CD4-positive, alpha-beta T cell treated with Interleukin-1 beta for 1 hour (primary cell): ENCODE results near the gene RCCD1.
"Not testable (repeated sequence)": the region's sequence is repeated elsewhere in the genome, so short reads cannot be mapped to it uniquely, and the experiment has no call there.

Experiments used
- DNase-seq, 2 donors: peaks; one replicate each; pipeline ENCODE4 v3.0.0-alpha.2; 2020 to 2022

RCCD1 gene

DNA sequence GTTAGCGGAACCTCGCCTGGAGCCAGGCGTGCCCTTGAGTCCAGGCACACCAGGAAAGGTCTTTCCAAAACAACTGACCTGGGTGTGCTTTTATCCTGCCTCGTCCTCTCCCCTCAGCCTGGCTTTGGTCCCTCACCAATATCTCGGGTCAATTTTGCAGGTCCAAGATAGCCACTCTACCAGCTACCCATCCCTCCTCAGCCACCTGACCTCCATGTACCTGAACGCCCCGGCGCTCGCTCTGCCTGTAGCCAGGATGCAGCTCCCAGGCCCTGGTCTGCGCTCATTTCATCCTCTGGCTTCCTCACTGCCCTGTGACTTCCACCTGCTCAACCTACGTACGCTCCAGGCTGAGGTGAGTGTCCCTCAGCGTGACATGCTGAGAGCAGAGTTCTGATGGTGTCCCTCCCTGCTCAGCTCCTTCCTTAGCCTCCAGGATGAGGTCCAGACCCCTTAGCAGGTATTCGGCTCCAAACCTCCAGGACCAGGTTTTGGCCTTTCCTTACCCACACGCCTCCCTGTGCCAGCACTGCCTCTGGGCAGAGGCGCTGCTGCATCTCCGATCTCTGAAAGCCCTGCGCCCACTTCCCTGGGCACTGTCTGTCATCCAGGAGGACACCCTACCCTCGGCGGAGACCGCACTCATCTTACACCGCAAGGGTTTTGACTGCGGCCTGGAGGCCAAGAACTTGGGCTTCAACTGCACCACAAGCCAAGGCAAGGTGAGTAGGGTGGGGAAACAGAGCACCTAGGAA is 36.5 kb upstream of the RCCD1 start:
- DNase-seq: no peak

DNA sequence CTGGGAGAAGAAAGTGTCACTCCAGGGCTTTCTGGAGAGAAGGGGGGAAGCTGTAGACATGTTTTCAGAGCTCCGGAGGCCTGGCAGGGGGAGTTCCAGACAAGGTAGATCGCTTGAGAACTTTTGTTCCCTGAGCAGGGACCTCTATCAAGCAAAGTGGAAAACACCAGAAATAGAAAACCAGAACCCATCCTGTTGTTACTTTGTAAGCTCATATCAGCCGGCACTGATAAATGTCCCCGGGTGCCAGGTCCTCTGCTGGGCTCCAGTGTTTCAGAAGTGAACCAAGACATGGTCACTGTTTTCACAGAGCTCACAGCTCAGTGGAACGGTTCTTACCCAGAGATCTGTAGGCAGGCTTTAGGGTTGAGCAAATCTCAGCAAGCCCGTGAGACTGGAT is 35.8 kb upstream of the RCCD1 start:
- DNase-seq: no peak

GRCh38 chr15:90921887-90922286 is 32.8 kb upstream of the RCCD1 start:
- DNase-seq: no peak

- not testable (repeated sequence) for DNase-seq
Measured at GRCh38 chr15:90922712-90923322, 31.9 kb upstream of the RCCD1 start.

DNA sequence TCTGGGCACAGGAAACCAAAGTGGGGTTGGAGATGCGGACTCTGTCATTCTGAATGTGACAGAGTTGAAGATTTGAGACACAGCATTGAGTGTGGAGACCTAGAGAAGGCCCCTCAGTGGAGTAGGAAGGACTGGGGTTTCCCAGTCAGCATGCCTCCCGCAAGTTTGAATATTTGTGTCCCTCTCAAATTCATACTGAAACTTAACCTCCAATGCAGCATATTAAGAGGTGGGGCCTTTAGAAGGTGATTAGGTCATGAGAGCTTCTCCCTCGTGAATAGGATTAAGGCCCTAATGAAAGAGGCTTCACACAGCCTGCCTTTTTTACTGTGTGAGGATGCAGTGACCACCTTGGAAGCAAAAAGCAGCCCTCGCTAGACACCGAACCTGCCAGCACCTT is 30.3 kb upstream of the RCCD1 start:
- DNase-seq: no peak

- not testable (repeated sequence) for DNase-seq
Measured at GRCh38 chr15:90926766-90927165, 27.9 kb upstream of the RCCD1 start.

DNA sequence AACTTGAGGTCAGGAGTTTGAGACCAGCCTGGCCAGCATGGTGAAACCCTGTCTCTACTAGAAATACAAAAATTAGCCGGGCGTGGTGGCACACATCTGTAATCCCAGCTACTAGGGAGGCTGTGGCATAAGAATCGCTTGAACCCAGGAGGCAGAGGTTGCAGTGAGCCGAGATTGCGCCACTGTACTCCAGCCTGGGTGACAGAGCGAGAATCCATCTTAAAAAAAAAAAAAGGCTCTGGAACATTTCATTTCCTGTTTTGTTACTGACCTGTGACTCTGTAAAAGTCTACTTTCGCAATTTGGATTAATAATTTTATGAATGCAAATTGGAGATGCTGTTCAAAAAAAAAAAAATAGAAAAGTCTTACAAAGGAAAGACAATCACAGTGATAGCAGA is 26.6 kb upstream of the RCCD1 start:
- not testable (repeated sequence) for DNase-seq

DNA sequence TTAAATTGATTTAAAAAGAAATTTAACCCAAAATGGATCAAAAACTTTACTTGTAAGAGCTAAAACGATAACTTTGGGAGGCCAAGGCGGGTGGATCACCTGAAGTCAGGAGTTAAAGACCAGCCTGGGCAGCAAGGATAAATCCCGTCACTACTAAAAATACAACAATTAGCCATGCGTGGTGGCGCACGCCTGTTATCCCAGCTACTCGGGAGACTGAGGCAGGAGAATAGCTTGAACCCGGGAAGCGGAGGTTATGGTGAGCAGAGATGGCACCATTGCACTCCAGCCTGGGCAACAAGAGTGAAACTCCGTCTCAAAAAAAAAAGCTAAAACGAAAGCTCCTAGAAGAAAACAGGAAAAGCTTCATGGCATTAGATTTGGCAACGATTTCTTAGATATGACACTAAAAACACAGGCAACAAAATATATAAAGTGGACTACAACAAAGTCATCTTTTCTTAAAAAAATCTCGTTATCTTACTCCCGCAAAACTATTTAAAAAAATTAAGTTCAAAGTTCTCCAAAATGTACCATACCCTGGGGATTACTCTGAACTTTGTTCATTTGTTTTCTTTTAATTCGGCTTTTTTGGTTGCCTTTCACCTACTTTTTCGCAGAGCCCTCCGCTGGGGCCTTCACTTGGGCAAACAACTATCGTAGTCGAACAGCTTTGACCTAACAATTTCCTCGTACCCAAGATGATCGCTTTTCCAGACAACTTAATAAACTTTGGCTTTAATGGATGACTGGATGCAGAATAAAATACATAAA is 25.3 kb upstream of the RCCD1 start:
- no peak for DNase-seq

- DNase-seq: no peak
Measured at GRCh38 chr15:90930861-90931574, 23.7 kb upstream of the RCCD1 start.

DNA sequence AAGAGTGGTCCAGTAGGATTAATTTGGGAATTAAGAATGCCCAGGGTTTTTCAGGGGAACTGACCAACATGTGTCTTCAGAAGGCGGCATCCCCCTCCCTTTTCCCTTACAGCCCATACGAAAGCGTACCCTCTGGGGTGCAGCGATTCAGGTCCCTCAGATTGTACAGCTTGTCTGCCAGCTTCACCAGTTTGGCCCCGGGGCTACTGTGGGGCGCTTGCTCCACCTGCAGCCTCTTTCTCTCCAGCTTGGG is 23.2 kb upstream of the RCCD1 start:
- DNase-seq: no peak

- DNase-seq: peak; percentile 88 to 89
Measured at GRCh38 chr15:90931828-90932659, 22.6 kb upstream of the RCCD1 start, which contains the start of gene HDDC3. HDDC3 (minus strand) TSS chr15:90932549; CDS start chr15:90932540, 9 bp downstream.

GRCh38 chr15:90932660-90932991 is 22.1 kb upstream of the RCCD1 start:
- DNase-seq: no peak

DNA sequence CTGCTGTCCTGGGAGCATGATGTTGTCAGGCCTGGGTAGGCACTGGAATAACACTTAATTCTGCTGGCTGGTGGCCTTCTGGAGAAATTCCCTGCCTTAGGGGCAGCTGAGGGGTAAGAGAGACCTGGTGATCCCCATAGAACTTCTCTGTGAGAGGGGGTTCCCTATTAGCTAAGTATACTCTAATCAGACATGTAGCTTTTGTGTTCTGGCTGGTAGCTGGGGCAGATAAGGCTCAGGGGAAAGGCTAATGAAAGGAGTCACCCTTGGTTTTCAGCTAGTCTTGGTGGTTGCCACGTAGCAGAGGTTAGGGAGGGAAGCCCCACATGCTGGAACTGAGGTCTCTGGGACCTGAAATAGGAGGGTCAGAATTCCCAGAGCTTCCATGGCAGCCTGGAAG is 21.4 kb upstream of the RCCD1 start:
- no peak for DNase-seq

GRCh38 chr15:90934256-90934948 is 20.3 kb upstream of the RCCD1 start:
- DNase-seq: peak; percentile 87 to 88

- DNase-seq: peak; percentile 94 to 95
Measured at GRCh38 chr15:90934949-90935751, 19.5 kb upstream of the RCCD1 start, which contains the start of gene UNC45A. UNC45A (plus strand) TSS chr15:90935285; CDS start chr15:90935325, 40 bp downstream.

- no peak for DNase-seq
Measured at GRCh38 chr15:90936823-90937222, 17.9 kb upstream of the RCCD1 start.

GRCh38 chr15:90938261-90938660 is 16.4 kb upstream of the RCCD1 start:
- no peak for DNase-seq

DNA sequence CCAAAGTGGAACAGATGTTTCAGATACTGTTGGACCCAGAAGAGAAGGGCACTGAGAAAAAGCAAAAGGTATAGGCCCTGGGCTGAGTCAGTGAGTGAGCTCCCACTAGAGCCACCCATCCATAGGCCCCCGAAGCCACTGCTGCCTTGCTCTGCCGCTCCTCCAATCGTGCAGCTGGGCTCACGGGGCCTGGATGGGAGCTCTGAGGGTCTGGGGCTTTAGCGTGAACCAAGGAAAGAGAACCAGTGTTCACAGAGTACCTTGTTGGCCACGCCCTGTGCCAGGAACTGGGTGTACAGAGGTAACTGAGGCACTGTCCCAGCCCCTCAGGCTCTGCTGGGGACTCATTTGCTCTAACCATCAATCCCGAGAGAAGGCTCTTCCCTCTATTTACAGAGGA is 14.9 kb upstream of the RCCD1 start:
- no peak for DNase-seq

DNA sequence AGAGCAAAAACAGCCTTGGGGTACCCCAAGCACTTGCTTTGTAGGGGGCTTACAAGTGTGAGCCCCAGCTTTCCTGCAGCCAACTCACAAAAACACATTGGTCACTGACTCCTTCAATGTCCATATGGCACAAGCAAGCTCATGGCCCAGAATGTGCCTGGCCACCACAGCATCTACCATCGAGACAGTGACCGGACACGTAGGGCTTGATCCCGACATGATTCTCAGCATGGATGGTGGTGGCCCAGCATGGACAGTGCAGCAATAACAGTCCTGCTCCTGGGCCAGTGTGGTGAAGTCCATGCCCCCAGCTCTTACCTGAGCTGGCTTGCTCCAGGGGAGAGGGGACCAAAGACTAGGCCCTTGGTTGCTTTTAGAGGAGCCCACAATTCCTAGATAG is 13.6 kb upstream of the RCCD1 start:
- no peak for DNase-seq

GRCh38 chr15:90942354-90943120 is 12.1 kb upstream of the RCCD1 start:
- DNase-seq: no peak
